Ovary (tissue), 3 donors: ENCODE data around the gene TBCEL.

Experiments used
- CTCF ChIP-seq, 3 donors: fragments of 450-650 bp in 2 of 3; fragments of 200-600 bp in 1 of 3; IDR thresholded peaks; one replicate each; pipeline versions ENCODE4 v1.5.1 to v1.8.0; 2016 to 2022; ENCODE audit warnings: antibody characterized with exemption in 3 of 3, mild to moderate bottlenecking in 1 of 3
- EP300 ChIP-seq: sonication (generic); formaldehyde crosslinking; IDR thresholded peaks from one replicate; pipeline ENCODE4 v1.6.1; 2017; ENCODE audit warnings: antibody characterized with exemption
- POLR2A ChIP-seq: fragments of 450-650 bp; IDR thresholded peaks from one replicate; pipeline ENCODE4 v1.6.1; 2017; ENCODE audit warnings: antibody characterized with exemption, mild to moderate bottlenecking, moderate library complexity
- donor health status: DM: no; HTN: no; CAD: no.

- TF ChIP-seq CTCF (IDR thresholded peaks at IDR 0.05) (no peak), POLR2A (no peak), EP300 (no peak)
Observed at GRCh38 chr11:121057922-121058321, 34.0 kb downstream of the TBCEL start.
